Adrenal gland (tissue), 5 donors: ENCODE results near the gene TMED4.

Source experiments
- POLR2A ChIP-seq, 2 donors: fragments of 450-650 bp; IDR thresholded peaks; one replicate each; pipeline ENCODE4 v1.6.1; 2017; ENCODE audit warnings: antibody characterized with exemption in 2 of 2, mild to moderate bottlenecking in 2 of 2, moderate library complexity in 1 of 2
- TF ChIP-seq, protein P1 (sequence below), 6 experiments: fragments of 450-650 bp in 4 of 6; fragments of 200-600 bp in 2 of 6; sonication (generic) in 1 of 6; IDR thresholded peaks; 1 replicate in 5 of 6; 2 replicates in 1 of 6; pipeline versions ENCODE4 v1.5.1 to v1.8.0; 2016 to 2021; ENCODE audit warnings: antibody characterized with exemption in 6 of 6, mild to moderate bottlenecking in 2 of 6, moderate library complexity in 1 of 6
- donor health status: DM: no; HTN: no; CAD: no.

DNA sequence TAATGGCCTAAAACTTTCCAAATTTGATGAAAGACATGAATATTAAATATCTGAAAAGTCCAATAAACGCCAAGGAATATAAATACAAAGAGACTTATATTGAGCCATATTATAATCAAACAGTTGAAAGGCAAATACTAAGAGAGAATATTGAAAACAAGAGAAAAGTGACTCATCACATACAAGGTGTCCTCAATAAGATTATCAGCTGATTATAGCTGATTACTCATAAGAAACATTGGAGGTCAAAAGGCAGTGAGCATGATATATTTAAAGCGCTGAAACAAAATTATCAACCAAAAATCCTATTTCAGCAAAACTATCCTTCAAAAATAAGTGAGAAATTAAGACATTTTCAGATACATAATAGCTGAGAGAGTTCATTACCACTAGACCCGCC is 33.1 kb downstream of the TMED4 start:
- TF ChIP-seq, protein P1, sequence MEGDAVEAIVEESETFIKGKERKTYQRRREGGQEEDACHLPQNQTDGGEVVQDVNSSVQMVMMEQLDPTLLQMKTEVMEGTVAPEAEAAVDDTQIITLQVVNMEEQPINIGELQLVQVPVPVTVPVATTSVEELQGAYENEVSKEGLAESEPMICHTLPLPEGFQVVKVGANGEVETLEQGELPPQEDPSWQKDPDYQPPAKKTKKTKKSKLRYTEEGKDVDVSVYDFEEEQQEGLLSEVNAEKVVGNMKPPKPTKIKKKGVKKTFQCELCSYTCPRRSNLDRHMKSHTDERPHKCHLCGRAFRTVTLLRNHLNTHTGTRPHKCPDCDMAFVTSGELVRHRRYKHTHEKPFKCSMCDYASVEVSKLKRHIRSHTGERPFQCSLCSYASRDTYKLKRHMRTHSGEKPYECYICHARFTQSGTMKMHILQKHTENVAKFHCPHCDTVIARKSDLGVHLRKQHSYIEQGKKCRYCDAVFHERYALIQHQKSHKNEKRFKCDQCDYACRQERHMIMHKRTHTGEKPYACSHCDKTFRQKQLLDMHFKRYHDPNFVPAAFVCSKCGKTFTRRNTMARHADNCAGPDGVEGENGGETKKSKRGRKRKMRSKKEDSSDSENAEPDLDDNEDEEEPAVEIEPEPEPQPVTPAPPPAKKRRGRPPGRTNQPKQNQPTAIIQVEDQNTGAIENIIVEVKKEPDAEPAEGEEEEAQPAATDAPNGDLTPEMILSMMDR (IDR thresholded peaks at IDR 0.05): no peak
- no peak for TF ChIP-seq POLR2A (IDR thresholded peaks at IDR 0.05)
